KMS-11 (cell line): Measurements from ENCODE around the gene CEP152.

Experiments used
- H2AFZ ChIP-seq: fragments of 200-600 bp; sonication (generic); 2 replicates; pipeline ENCODE4 v1.6.1; 2016; ENCODE audit warnings: antibody characterized with exemption, mixed run types, low read depth
- H3K27ac ChIP-seq: fragments of 200-600 bp; sonication (generic); 2 replicates; pipeline ENCODE4 v1.6.1; 2016; ENCODE audit warnings: mild to moderate bottlenecking, mixed run types
- H3K27me3 ChIP-seq: fragments of 200-600 bp; sonication (generic); 2 replicates; pipeline ENCODE4 v1.6.1; 2017; ENCODE audit warnings: mild to moderate bottlenecking, low read depth, mixed run types, moderate library complexity; ENCODE audit not compliant: insufficient read depth
- H3K36me3 ChIP-seq: fragments of 200-600 bp; sonication (generic); 2 replicates; pipeline ENCODE4 v1.6.1; 2017; ENCODE audit warnings: mild to moderate bottlenecking, mixed run types; ENCODE audit not compliant: insufficient read depth
- H3K4me1 ChIP-seq: fragments of 200-600 bp; sonication (generic); 2 replicates; pipeline ENCODE4 v1.6.1; 2016; ENCODE audit warnings: mild to moderate bottlenecking, low read depth, mixed run types; ENCODE audit not compliant: poor library complexity, severe bottlenecking
- H3K4me2 ChIP-seq: fragments of 200-600 bp; sonication (generic); 2 replicates; pipeline ENCODE4 v1.7.0; 2016; ENCODE audit warnings: mild to moderate bottlenecking, mixed run types
- H3K4me3 ChIP-seq: fragments of 200-600 bp; sonication (generic); IDR thresholded peaks from 2 replicates; pipeline ENCODE4 v1.6.1; 2017; ENCODE audit warnings: low read depth, low read length, mixed read lengths; ENCODE audit not compliant: insufficient read depth
- H3K79me2 ChIP-seq: fragments of 200-600 bp; sonication (generic); 2 replicates; pipeline ENCODE4 v1.6.1; 2016; ENCODE audit warnings: low read depth, mixed run types; ENCODE audit not compliant: insufficient read depth
- H3K9ac ChIP-seq: fragments of 200-600 bp; sonication (generic); 2 replicates; pipeline ENCODE4 v1.6.1; 2016; ENCODE audit warnings: mild to moderate bottlenecking, mixed run types
- H4K20me1 ChIP-seq: fragments of 200-600 bp; sonication (generic); 2 replicates; pipeline ENCODE4 v1.6.1; 2016; ENCODE audit warnings: mild to moderate bottlenecking, mixed run types; ENCODE audit not compliant: insufficient read depth
- TF ChIP-seq, protein P1 (sequence below): fragments of 200-600 bp; sonication (generic); conservative IDR thresholded peaks from 2 replicates; pipeline ENCODE4 v1.6.1; 2017; ENCODE audit warnings: low read depth, mild to moderate bottlenecking, antibody characterized with exemption, low read length, moderate library complexity, mixed read lengths

Gene CEP152

GRCh38 chr15:48796930-48797329 lies 13.9 kb downstream of the CEP152 start:
- Histone ChIP-seq H3K36me3 (no peaks in the 10 kb centered on the region; the same call in 1 of the 2 replicates), H3K4me2 (no peak overlapping the region), H3K27me3 (no peaks in the 10 kb centered on the region), H3K9ac (no peak overlapping the region), H3K27ac (no peak overlapping the region), H4K20me1 (no peaks in the 10 kb centered on the region), H3K4me3 (no peak overlapping the region), H2AFZ (no peak overlapping the region), H3K4me1 (peaks cover 26% of the 10 kb centered on the region), H3K79me2 (peaks cover 27% of the 10 kb centered on the region)
- TF ChIP-seq, protein P1, sequence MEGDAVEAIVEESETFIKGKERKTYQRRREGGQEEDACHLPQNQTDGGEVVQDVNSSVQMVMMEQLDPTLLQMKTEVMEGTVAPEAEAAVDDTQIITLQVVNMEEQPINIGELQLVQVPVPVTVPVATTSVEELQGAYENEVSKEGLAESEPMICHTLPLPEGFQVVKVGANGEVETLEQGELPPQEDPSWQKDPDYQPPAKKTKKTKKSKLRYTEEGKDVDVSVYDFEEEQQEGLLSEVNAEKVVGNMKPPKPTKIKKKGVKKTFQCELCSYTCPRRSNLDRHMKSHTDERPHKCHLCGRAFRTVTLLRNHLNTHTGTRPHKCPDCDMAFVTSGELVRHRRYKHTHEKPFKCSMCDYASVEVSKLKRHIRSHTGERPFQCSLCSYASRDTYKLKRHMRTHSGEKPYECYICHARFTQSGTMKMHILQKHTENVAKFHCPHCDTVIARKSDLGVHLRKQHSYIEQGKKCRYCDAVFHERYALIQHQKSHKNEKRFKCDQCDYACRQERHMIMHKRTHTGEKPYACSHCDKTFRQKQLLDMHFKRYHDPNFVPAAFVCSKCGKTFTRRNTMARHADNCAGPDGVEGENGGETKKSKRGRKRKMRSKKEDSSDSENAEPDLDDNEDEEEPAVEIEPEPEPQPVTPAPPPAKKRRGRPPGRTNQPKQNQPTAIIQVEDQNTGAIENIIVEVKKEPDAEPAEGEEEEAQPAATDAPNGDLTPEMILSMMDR: no peak

GRCh38 chr15:48796521-48796920 lies 14.3 kb downstream of the CEP152 start:
- Histone ChIP-seq H3K4me3 (no peak overlapping the region), H3K9ac (no peak overlapping the region), H3K4me2 (no peak overlapping the region), H3K27ac (no peak overlapping the region), H3K79me2 (peaks cover 23% of the 10 kb centered on the region), H3K4me1 (peaks cover 23% of the 10 kb centered on the region), H4K20me1 (no peaks in the 10 kb centered on the region), H3K36me3 (no peaks in the 10 kb centered on the region; the same call in 1 of the 2 replicates), H3K27me3 (no peaks in the 10 kb centered on the region), H2AFZ (no peak overlapping the region)
- TF ChIP-seq, protein P1: no peak

- Histone ChIP-seq H3K27me3 (no peaks in the 10 kb centered on the region), H3K27ac (no peak overlapping the region), H2AFZ (no peak overlapping the region), H3K36me3 (peaks cover 2% of the 10 kb centered on the region; the same call in 1 of the 2 replicates), H3K4me1 (peaks cover 20% of the 10 kb centered on the region), H3K79me2 (peaks cover 17% of the 10 kb centered on the region; the same call in 1 of the 2 replicates), H3K4me3 (no peak overlapping the region), H3K4me2 (no peak overlapping the region), H4K20me1 (no peaks in the 10 kb centered on the region), H3K9ac (no peak overlapping the region)
- TF ChIP-seq, protein P1: no peak
These were observed 15.0 kb downstream of the CEP152 start for GRCh38 chr15:48795901-48796300.

GRCh38 chr15:48794697-48795134 lies 16.2 kb downstream of the CEP152 start:
- Histone ChIP-seq H3K4me3 (no peak overlapping the region), H3K27me3 (no peaks in the 10 kb centered on the region), H3K36me3 (peaks cover 4% of the 10 kb centered on the region; the same call in 1 of the 2 replicates), H3K27ac (no peak overlapping the region), H3K9ac (no peak overlapping the region), H3K79me2 (peaks cover 5% of the 10 kb centered on the region; the same call in 1 of the 2 replicates), H4K20me1 (no peaks in the 10 kb centered on the region), H2AFZ (no peak overlapping the region), H3K4me1 (peaks cover 20% of the 10 kb centered on the region), H3K4me2 (no peak overlapping the region)
- TF ChIP-seq, protein P1: no peak
